Tibial nerve (tissue), 4 donors: Measurements from ENCODE around the gene RAMP1. TPM values are rescaled to one million over a fixed set of nuclear protein-coding genes. Genes with fewer than 3 reads are reported as not detected.
"Not testable (repeated sequence)": the region's sequence is repeated elsewhere in the genome, so short reads cannot be mapped to it uniquely, and the experiment has no call there.

Experiments used
- DNase-seq, 2 donors: peaks; one replicate each; pipeline ENCODE4 v3.0.0-alpha.2; 2019; ENCODE audit warnings: low spot score in 2 of 2
- H3K27ac ChIP-seq, 4 donors: fragments of 200-600 bp; sonication (generic) in 3 of 4; one replicate each; pipeline ENCODE4 v1.5.1; 2017 to 2019; ENCODE audit warnings: mild to moderate bottlenecking in 1 of 4
- H3K27me3 ChIP-seq, 2 donors: fragments of 200-600 bp; sonication (generic) in 1 of 2; one replicate each; pipeline versions ENCODE4 v1.5.1 to v1.6.0; 2017 to 2019
- H3K36me3 ChIP-seq, 3 donors: fragments of 200-600 bp; sonication (generic); one replicate each; pipeline ENCODE4 v1.5.1; 2018 to 2019
- H3K4me1 ChIP-seq, 4 donors: fragments of 200-600 bp; sonication (generic) in 3 of 4; one replicate each; pipeline ENCODE4 v1.5.1; 2017 to 2019
- H3K4me3 ChIP-seq, 4 donors: fragments of 200-600 bp; sonication (generic) in 3 of 4; one replicate each; pipeline ENCODE4 v1.5.1; 2017 to 2019; ENCODE audit warnings: mild to moderate bottlenecking in 1 of 4, moderate library complexity in 1 of 4
- H3K9me3 ChIP-seq, 4 donors: fragments of 200-600 bp; sonication (generic) in 3 of 4; one replicate each; pipeline ENCODE4 v1.5.1; 2017 to 2019
- EP300 ChIP-seq, 2 donors: sonication (generic); formaldehyde crosslinking; IDR thresholded peaks; one replicate each; pipeline ENCODE4 v1.6.1; 2017; ENCODE audit warnings: antibody characterized with exemption in 2 of 2, mild to moderate bottlenecking in 1 of 2
- POLR2A ChIP-seq, 2 donors: fragments of 450-650 bp; IDR thresholded peaks; one replicate each; pipeline ENCODE4 v1.6.1; 2017; ENCODE audit warnings: antibody characterized with exemption in 2 of 2, mild to moderate bottlenecking in 2 of 2, moderate library complexity in 2 of 2
- WGBS, 2 donors: methylation state at CpG; one replicate each; pipeline ENCODE4 v1.1.5; 2018; 5-methylcytosine and 5-hydroxymethylcytosine counted together
- total RNA-seq, 4 donors: library from RNA; depleted of rRNA; stranded (reverse); fragments of >200 nt; gene quantifications; one replicate each; pipeline ENCODE4 v1.1.0, GENCODE V29; 2016
- TF ChIP-seq, protein P1 (sequence below), 5 experiments: fragments of 200-600 bp in 3 of 5; fragments of 450-650 bp in 2 of 5; sonication (generic) in 3 of 5; IDR thresholded peaks; one replicate each; pipeline ENCODE4 v1.5.1; 2016 to 2019; ENCODE audit warnings: antibody characterized with exemption in 5 of 5, mild to moderate bottlenecking in 3 of 5, moderate library complexity in 2 of 5

Gene RAMP1
- total RNA-seq, 4 donors from 2014 or later = 60.6 to 105 (median 76.2) TPM

GRCh38 chr2:237864940-237865622, 5.7 kb downstream of the RAMP1 start:
- Histone ChIP-seq H3K27ac (peak overlapping the region in 2 of 4 donors; percentile 65 to 71), H3K36me3 (no peaks in the 10 kb centered on the region), H3K27me3 (peaks cover 0 to 10% of the 10 kb centered on the region in 2 donors), H3K9me3 (no peaks in the 10 kb centered on the region), H3K4me1 (peaks cover 0 to 10% (median 6%) of the 10 kb centered on the region in 4 donors), H3K4me3 (no peak overlapping the region)
- no peak for DNase-seq
- TF ChIP-seq POLR2A (IDR thresholded peaks at IDR 0.05) = no peak
- WGBS, 2 donors = 70 to 79% methylated on average over 9 of the region's 9 CpGs

GRCh38 chr2:237865623-237866041, 6.2 kb downstream of the RAMP1 start:
- Histone ChIP-seq H3K36me3 (no peaks in the 10 kb centered on the region), H3K27me3 (peaks cover 0 to 10% of the 10 kb centered on the region in 2 donors), H3K27ac (peak overlapping the region in 2 of 4 donors; percentile 46 to 65), H3K4me3 (no peak overlapping the region), H3K4me1 (peaks cover 0 to 9% (median 2%) of the 10 kb centered on the region in 4 donors), H3K9me3 (no peaks in the 10 kb centered on the region)
- WGBS, 2 donors = 91 to 98% methylated on average over 7 of the region's 7 CpGs
- DNase-seq = no peak
- no peak for TF ChIP-seq POLR2A (IDR thresholded peaks at IDR 0.05)
- no peak for TF ChIP-seq EP300 (IDR thresholded peaks at IDR 0.05)
- TF ChIP-seq, protein P1, sequence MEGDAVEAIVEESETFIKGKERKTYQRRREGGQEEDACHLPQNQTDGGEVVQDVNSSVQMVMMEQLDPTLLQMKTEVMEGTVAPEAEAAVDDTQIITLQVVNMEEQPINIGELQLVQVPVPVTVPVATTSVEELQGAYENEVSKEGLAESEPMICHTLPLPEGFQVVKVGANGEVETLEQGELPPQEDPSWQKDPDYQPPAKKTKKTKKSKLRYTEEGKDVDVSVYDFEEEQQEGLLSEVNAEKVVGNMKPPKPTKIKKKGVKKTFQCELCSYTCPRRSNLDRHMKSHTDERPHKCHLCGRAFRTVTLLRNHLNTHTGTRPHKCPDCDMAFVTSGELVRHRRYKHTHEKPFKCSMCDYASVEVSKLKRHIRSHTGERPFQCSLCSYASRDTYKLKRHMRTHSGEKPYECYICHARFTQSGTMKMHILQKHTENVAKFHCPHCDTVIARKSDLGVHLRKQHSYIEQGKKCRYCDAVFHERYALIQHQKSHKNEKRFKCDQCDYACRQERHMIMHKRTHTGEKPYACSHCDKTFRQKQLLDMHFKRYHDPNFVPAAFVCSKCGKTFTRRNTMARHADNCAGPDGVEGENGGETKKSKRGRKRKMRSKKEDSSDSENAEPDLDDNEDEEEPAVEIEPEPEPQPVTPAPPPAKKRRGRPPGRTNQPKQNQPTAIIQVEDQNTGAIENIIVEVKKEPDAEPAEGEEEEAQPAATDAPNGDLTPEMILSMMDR (IDR thresholded peaks at IDR 0.05) = no peak

- H3K27me3 ChIP-seq = peaks cover 0 to 10% of the 10 kb centered on the region in 2 donors
- TF ChIP-seq EP300 (IDR thresholded peaks at IDR 0.05) (no peak), POLR2A (IDR thresholded peaks at IDR 0.05) (no peak)
- TF ChIP-seq, protein P1 (IDR thresholded peaks at IDR 0.05) = no peak
- peak overlapping the region in 2 of 4 donors; percentile 46 to 65 for H3K27ac ChIP-seq
- no peak for DNase-seq
- H3K4me1 ChIP-seq = peaks cover 0 to 9% (median 2%) of the 10 kb centered on the region in 4 donors
- H3K9me3 ChIP-seq = no peaks in the 10 kb centered on the region
- 46 to 50% methylated on average over 13 of the region's 13 CpGs for WGBS, 2 donors
- no peak overlapping the region for H3K4me3 ChIP-seq
- H3K36me3 ChIP-seq = no peaks in the 10 kb centered on the region
Measured at GRCh38 chr2:237866101-237866621, 6.7 kb downstream of the RAMP1 start.

- Histone ChIP-seq H3K4me1 (peaks cover 0 to 4% (median under 1%) of the 10 kb centered on the region in 4 donors), H3K9me3 (no peaks in the 10 kb centered on the region), H3K27ac (no peak overlapping the region), H3K4me3 (no peak overlapping the region), H3K27me3 (peaks cover 0 to 10% of the 10 kb centered on the region in 2 donors), H3K36me3 (no peaks in the 10 kb centered on the region)
- TF ChIP-seq POLR2A (IDR thresholded peaks at IDR 0.05) (no peak), EP300 (IDR thresholded peaks at IDR 0.05) (no peak)
- TF ChIP-seq, protein P1 (IDR thresholded peaks at IDR 0.05) = no peak
- no peak for DNase-seq
- WGBS, 2 donors = 84 to 87% methylated on average over 10 of the region's 10 CpGs
Measured at GRCh38 chr2:237867465-237867864, 8.0 kb downstream of the RAMP1 start.

DNA sequence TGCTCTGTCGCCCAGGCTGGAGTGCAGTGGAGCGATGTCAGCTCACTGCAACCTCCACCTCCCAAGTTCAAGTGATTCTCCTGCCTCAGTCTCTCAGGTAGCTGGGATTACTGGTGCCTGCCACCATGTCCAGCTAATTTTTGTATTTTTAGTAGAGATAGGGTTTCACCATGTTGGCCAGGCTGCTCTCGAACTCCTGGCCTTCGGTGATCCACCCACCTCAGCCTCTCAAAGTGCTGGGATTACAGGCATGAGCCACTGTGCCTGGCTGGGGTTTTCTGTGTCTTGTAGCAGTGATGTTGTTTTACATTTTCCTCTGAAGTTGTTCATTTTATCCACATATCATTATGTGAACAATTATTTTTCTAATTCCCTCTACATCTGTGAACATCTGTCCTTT, 8.7 kb downstream of the RAMP1 start:
- peak overlapping the region in 2 of 4 donors; percentile 48 to 72 for H3K27ac ChIP-seq
- DNase-seq, H3K36me3 ChIP-seq, H3K4me1 ChIP-seq, H3K4me3 ChIP-seq, H3K27me3 ChIP-seq, H3K9me3 ChIP-seq: not testable (repeated sequence)
- 92 to 95% methylated on average over 4 of the region's 4 CpGs for WGBS, 2 donors

- Histone ChIP-seq H3K27me3 (peaks cover 0 to 4% of the 10 kb centered on the region in 2 donors), H3K27ac (peak overlapping the region in 2 of 4 donors; percentile 48 to 72), H3K36me3 (no peaks in the 10 kb centered on the region), H3K9me3 (no peaks in the 10 kb centered on the region), H3K4me1 (peaks cover 0 to 14% (median 2%) of the 10 kb centered on the region in 4 donors), H3K4me3 (peak overlapping the region in 1 of 4 donors; percentile 16)
- peak in 1 of 2 donors; percentile 37 for TF ChIP-seq EP300 (IDR thresholded peaks at IDR 0.05)
- TF ChIP-seq, protein P1 (IDR thresholded peaks at IDR 0.05) = no peak
- DNase-seq = no peak
- 49 to 59% methylated on average over 22 of the region's 22 CpGs for WGBS, 2 donors
Measured at GRCh38 chr2:237868631-237869342, 9.4 kb downstream of the RAMP1 start.
